Measurements from ENCODE around the gene BTNL9. TPM values are rescaled to one million over a fixed set of nuclear protein-coding genes. Genes with fewer than 3 reads are reported as not detected.
"Not testable (repeated sequence)": the region's sequence is repeated elsewhere in the genome, so short reads cannot be mapped to it uniquely, and the experiment has no call there.

BTNL9 gene
- total RNA-seq, 1 experiment from 2014 or later, result 5.0 TPM

DNA sequence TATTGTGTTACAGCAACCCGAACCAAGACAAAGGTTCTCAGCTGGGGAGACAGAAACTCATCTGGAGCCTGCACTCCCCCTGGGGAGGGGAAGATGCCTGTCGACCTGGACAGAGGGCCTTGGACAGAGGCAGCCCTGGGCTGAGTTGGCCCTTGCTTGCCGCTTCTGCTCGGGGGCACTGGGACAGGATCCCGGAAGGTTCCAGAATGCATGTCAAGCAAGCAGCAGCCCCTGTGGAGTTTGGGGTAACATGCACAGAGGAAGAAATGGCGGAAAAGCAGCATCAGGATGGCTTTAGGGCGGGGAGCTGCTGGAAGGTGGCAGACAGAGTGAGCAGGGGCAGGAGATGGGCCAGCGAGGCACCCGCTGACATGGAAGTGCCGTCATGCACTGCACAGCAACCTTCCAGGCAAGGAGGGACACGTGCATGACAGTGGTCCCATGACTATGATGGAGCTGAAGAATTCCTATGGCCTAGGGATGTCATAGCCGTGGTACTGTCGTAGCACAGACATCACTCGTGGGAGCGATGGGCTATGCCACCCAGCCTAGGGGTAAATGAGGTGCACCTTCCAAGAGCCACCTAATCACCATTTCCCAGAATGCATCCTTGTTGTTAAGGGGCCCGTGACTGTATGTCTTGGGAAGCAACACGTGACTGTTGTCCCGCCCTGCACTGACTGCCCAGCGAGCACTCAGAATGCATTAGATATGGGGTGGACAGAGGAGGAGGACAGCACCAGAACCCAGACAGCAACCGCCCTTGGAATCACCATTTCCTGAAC lies 64.7 kb downstream of the BTNL9 start:
- H3K4me3 Mint-ChIP-seq (ENCODE audit: low read depth, unreplicated experiment), result peak overlapping the region; percentile 61

DNA sequence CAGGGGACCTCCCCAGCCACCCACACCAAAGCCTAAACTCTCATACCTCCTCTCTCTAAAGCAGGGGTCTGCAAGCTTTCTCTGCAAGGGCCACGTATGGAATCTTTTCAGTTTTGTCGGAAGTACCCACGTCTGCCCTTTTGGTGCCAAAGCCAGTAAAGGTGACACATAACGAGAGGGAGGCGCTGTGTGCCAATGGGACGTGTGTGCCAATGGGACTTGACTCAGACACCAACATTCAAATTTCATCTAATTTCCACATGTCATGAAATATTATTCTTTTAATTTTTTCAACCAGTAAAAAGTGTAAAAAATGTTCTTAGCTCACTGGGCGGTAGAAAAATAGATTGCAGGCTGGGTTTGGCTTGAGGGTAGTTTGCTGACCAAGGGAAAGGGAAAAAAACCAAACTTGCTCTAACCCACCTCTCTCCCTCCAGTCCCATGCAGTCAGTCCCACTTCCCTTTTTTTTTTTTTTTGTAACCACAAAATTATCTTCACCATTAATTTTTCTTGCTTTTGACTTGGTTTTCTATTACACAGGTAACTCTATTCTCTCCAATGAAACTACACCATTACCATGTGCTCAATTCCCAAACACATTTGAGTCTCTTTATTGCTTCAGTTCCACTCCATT lies 65.4 kb downstream of the BTNL9 start:
- Mint-ChIP-seq H3K27me3 (ENCODE audit: unreplicated experiment) (peaks cover 70% of the 10 kb centered on the region), H3K9me3 (ENCODE audit: low read depth, unreplicated experiment) (no peaks in the 10 kb centered on the region), H3K4me3 (ENCODE audit: low read depth, unreplicated experiment) (no peak overlapping the region), H3K27ac (ENCODE audit: unreplicated experiment) (no peak overlapping the region), H3K36me3 (ENCODE audit: insufficient read depth, unreplicated experiment) (peaks cover 5% of the 10 kb centered on the region), H3K4me1 (ENCODE audit: low read depth, unreplicated experiment) (peaks cover 14% of the 10 kb centered on the region)
- TF ChIP-seq, protein P1, sequence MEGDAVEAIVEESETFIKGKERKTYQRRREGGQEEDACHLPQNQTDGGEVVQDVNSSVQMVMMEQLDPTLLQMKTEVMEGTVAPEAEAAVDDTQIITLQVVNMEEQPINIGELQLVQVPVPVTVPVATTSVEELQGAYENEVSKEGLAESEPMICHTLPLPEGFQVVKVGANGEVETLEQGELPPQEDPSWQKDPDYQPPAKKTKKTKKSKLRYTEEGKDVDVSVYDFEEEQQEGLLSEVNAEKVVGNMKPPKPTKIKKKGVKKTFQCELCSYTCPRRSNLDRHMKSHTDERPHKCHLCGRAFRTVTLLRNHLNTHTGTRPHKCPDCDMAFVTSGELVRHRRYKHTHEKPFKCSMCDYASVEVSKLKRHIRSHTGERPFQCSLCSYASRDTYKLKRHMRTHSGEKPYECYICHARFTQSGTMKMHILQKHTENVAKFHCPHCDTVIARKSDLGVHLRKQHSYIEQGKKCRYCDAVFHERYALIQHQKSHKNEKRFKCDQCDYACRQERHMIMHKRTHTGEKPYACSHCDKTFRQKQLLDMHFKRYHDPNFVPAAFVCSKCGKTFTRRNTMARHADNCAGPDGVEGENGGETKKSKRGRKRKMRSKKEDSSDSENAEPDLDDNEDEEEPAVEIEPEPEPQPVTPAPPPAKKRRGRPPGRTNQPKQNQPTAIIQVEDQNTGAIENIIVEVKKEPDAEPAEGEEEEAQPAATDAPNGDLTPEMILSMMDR (IDR thresholded peaks at IDR 0.05; ENCODE audit: unreplicated experiment), result no peak
- BruUV-seq (replicated peaks), result no TSS peak
- no peak for DNase-seq
- intact Hi-C loops (cut with micrococcal nuclease; ENCODE audit: unreplicated experiment), result no loop called here
- CTCF ChIA-PET, result no interaction called here

More for the DNA sequence above, 64.7 kb downstream of the BTNL9 start:
- Mint-ChIP-seq H3K4me1 (ENCODE audit: low read depth, unreplicated experiment) (peaks cover 14% of the 10 kb centered on the region), H3K27me3 (ENCODE audit: unreplicated experiment) (peaks cover 68% of the 10 kb centered on the region)
- H3K36me3 Mint-ChIP-seq (ENCODE audit: insufficient read depth, unreplicated experiment); BruUV-seq (replicated peaks); DNase-seq; H3K27ac Mint-ChIP-seq (ENCODE audit: unreplicated experiment); CTCF ChIA-PET; intact Hi-C loops (cut with micrococcal nuclease; ENCODE audit: unreplicated experiment); H3K9me3 Mint-ChIP-seq (ENCODE audit: low read depth, unreplicated experiment): not testable (repeated sequence)

DNA sequence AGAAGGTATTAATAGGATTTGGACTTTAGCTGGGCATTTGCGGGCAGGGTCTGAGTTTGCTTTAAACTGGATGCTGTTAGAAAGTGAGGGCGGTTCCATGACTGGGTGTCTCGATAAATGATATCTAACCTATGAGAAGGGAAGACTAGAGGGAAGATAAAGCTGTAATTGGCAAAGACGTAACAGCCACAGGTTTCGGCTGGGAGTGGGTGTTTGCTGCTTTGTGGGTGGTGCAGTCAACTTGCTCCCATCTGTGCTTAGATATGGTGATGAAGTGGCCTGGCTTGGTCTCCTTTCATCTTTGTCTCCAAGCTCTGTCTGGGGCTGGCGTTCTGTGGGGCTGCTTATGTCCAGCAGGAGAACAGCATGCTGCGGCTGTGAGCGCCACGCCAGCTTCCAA lies 67.6 kb downstream of the BTNL9 start:
- Mint-ChIP-seq H3K27ac (ENCODE audit: unreplicated experiment) (no peak overlapping the region), H3K4me1 (ENCODE audit: low read depth, unreplicated experiment) (peaks cover 14% of the 10 kb centered on the region), H3K36me3 (ENCODE audit: insufficient read depth, unreplicated experiment) (peaks cover 5% of the 10 kb centered on the region), H3K4me3 (ENCODE audit: low read depth, unreplicated experiment) (no peak overlapping the region), H3K27me3 (ENCODE audit: unreplicated experiment) (peaks cover 92% of the 10 kb centered on the region), H3K9me3 (ENCODE audit: low read depth, unreplicated experiment) (no peaks in the 10 kb centered on the region)
- no TSS peak for BruUV-seq (replicated peaks)
- DNase-seq, result no peak
- CTCF ChIA-PET, result no interaction called here
- intact Hi-C loops (cut with micrococcal nuclease; ENCODE audit: unreplicated experiment), result no loop called here
- TF ChIP-seq, protein P1 (IDR thresholded peaks at IDR 0.05; ENCODE audit: unreplicated experiment), result no peak

DNA sequence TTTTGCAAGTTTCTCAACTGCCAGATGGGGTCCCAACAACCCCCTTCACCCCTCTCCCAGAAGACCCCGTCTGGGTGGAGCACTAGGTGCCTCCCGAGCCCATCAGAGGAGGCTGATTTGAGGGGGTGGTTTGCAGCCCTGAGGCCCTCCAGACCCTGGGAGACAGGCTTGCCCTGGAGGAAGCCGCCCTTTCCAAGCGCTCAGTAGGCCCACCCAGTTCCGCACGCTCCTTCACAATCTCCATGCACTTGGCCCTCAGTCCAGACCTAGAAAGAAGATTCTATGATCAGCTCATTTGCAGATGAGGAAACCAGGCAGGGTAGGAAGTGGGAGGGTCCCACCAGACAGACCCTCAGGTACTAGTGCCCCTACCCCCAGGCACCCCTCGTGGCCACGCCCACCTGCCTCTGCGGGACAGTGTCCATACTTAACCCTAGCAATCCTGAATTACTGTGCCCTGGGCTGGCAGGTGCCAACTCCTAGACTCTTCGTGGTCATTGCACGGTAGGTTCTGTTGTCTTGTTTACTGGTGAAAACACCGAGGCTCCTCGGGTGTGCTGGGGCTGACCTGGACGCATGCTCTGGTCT lies 68.6 kb downstream of the BTNL9 start:
- intact Hi-C loops (cut with micrococcal nuclease; ENCODE audit: unreplicated experiment), result no loop called here
- Mint-ChIP-seq H3K4me1 (ENCODE audit: low read depth, unreplicated experiment) (peaks cover 14% of the 10 kb centered on the region), H3K4me3 (ENCODE audit: low read depth, unreplicated experiment) (no peak overlapping the region), H3K36me3 (ENCODE audit: insufficient read depth, unreplicated experiment) (peaks cover 5% of the 10 kb centered on the region), H3K27ac (ENCODE audit: unreplicated experiment) (no peak overlapping the region), H3K27me3 (ENCODE audit: unreplicated experiment) (peaks cover 96% of the 10 kb centered on the region), H3K9me3 (ENCODE audit: low read depth, unreplicated experiment) (no peaks in the 10 kb centered on the region)
- CTCF ChIA-PET, result no interaction called here
- TF ChIP-seq, protein P1 (IDR thresholded peaks at IDR 0.05; ENCODE audit: unreplicated experiment), result no peak
- no TSS peak for BruUV-seq (replicated peaks)
- no peak for DNase-seq

All from Calu3 (cell line).